Loucy (cell line): Measurements from ENCODE around the gene VAV2.

ENCODE experiments used
- H2AFZ ChIP-seq: fragments of 200-600 bp; sonication (generic); 2 replicates; pipeline ENCODE4 v1.6.0; 2016; ENCODE audit warnings: antibody characterized with exemption, mild to moderate bottlenecking, low read length, moderate library complexity
- H3F3A ChIP-seq: fragments of 200-600 bp; 2 replicates; pipeline ENCODE4 v1.6.0; 2016; ENCODE audit warnings: antibody characterized with exemption, low read depth, mild to moderate bottlenecking
- H3K27me3 ChIP-seq: fragments of 200-600 bp; sonication (generic); 2 replicates; pipeline ENCODE4 v1.6.1; 2014; ENCODE audit warnings: low read length, mild to moderate bottlenecking; ENCODE audit not compliant: insufficient read depth, poor library complexity, severe bottlenecking
- H3K36me3 ChIP-seq: fragments of 200-600 bp; sonication (generic); 2 replicates; pipeline ENCODE4 v1.6.1; 2016; ENCODE audit warnings: low read length; ENCODE audit not compliant: insufficient read depth
- H3K4me1 ChIP-seq: fragments of 200-600 bp; sonication (generic); 2 replicates; pipeline ENCODE4 v1.5.1; 2014; ENCODE audit warnings: low read length, mild to moderate bottlenecking; ENCODE audit not compliant: insufficient read depth, poor library complexity, severe bottlenecking
- H3K4me2 ChIP-seq: fragments of 200-600 bp; sonication (generic); 2 replicates; pipeline ENCODE4 v1.6.0; 2014; ENCODE audit warnings: antibody characterized with exemption, low read length, low read depth, mild to moderate bottlenecking; ENCODE audit not compliant: poor library complexity, severe bottlenecking
- H3K4me3 ChIP-seq: fragments of 200-600 bp; sonication (generic); 2 replicates; pipeline ENCODE4 v1.5.1; 2014; ENCODE audit warnings: low read length, mild to moderate bottlenecking, mixed read lengths; ENCODE audit not compliant: poor library complexity, severe bottlenecking
- H3K79me2 ChIP-seq: fragments of 200-600 bp; sonication (generic); 2 replicates; pipeline ENCODE4 v1.6.1; 2014; ENCODE audit warnings: low read length; ENCODE audit not compliant: insufficient read depth
- H3K9ac ChIP-seq: fragments of 200-600 bp; sonication (generic); 2 replicates; pipeline ENCODE4 v1.6.0; 2014; ENCODE audit warnings: mild to moderate bottlenecking, low read depth, low read length, moderate library complexity; ENCODE audit not compliant: poor library complexity, severe bottlenecking
- H3K9me2 ChIP-seq: fragments of 200-600 bp; sonication (generic); replicated peaks from 2 replicates; pipeline ENCODE4 v1.6.1; 2016; ENCODE audit warnings: low read depth, low read length, mixed read lengths
- H3K9me3 ChIP-seq: fragments of 200-600 bp; sonication (generic); 2 replicates; pipeline ENCODE4 v1.6.1; 2014; ENCODE audit warnings: mild to moderate bottlenecking, antibody characterized with exemption, low read length, low read depth; ENCODE audit not compliant: insufficient read depth
- H4K20me1 ChIP-seq: fragments of 200-600 bp; sonication (generic); 2 replicates; pipeline ENCODE4 v1.6.0; 2014; ENCODE audit warnings: antibody characterized with exemption, low read length, mild to moderate bottlenecking; ENCODE audit not compliant: insufficient read depth, poor library complexity, severe bottlenecking
- EZH2phosphoT487 ChIP-seq: fragments of 200-600 bp; IDR thresholded peaks from 2 replicates; pipeline ENCODE4 v1.6.1; 2018; ENCODE audit warnings: antibody characterized with exemption, mild to moderate bottlenecking, moderate library complexity, borderline replicate concordance
- TF ChIP-seq, protein P1 (sequence below): fragments of 200-600 bp; sonication (generic); conservative IDR thresholded peaks from 2 replicates; pipeline ENCODE4 v1.5.1; 2014; ENCODE audit warnings: mild to moderate bottlenecking, antibody characterized with exemption, low read length

Gene VAV2

DNA sequence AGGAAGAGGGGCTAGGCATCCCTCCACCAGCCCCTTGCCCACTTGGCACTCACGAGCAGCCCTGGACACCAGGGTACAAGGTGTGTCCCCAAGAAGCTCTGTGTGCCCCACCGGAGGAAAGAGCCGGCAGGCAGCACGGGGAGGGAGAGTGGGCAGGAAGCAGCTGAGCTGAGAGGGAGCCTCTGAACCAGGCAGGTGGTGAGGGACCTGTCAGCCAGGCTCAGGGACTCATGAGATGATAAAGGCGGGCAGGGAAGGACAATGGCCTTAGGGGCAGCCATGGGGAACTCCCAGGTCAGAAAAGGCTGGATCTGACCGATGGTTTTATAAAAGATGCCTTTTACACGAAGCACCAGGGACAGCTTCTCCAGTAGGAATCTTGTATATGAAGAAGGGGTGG, 112.0 kb downstream of the VAV2 start:
- H3K9me3 ChIP-seq = no peaks in the 10 kb centered on the region
- peaks cover 11% of the 10 kb centered on the region; the same call in 1 of the 2 replicates for H3K79me2 ChIP-seq
- H4K20me1 ChIP-seq = peaks cover 2% of the 10 kb centered on the region
- no peaks in the 10 kb centered on the region for H3K4me1 ChIP-seq
- H3F3A ChIP-seq = no peaks in the 10 kb centered on the region
- no peaks in the 10 kb centered on the region for H3K9me2 ChIP-seq
- H3K4me3 ChIP-seq = no peak overlapping the region
- H3K4me2 ChIP-seq = no peak overlapping the region
- H3K27me3 ChIP-seq = no peaks in the 10 kb centered on the region
- no peaks in the 10 kb centered on the region for H3K36me3 ChIP-seq
- no peak overlapping the region for H3K9ac ChIP-seq
- no peak for TF ChIP-seq EZH2phosphoT487
- TF ChIP-seq, protein P1, sequence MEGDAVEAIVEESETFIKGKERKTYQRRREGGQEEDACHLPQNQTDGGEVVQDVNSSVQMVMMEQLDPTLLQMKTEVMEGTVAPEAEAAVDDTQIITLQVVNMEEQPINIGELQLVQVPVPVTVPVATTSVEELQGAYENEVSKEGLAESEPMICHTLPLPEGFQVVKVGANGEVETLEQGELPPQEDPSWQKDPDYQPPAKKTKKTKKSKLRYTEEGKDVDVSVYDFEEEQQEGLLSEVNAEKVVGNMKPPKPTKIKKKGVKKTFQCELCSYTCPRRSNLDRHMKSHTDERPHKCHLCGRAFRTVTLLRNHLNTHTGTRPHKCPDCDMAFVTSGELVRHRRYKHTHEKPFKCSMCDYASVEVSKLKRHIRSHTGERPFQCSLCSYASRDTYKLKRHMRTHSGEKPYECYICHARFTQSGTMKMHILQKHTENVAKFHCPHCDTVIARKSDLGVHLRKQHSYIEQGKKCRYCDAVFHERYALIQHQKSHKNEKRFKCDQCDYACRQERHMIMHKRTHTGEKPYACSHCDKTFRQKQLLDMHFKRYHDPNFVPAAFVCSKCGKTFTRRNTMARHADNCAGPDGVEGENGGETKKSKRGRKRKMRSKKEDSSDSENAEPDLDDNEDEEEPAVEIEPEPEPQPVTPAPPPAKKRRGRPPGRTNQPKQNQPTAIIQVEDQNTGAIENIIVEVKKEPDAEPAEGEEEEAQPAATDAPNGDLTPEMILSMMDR = no peak
- H2AFZ ChIP-seq = no peak overlapping the region

DNA sequence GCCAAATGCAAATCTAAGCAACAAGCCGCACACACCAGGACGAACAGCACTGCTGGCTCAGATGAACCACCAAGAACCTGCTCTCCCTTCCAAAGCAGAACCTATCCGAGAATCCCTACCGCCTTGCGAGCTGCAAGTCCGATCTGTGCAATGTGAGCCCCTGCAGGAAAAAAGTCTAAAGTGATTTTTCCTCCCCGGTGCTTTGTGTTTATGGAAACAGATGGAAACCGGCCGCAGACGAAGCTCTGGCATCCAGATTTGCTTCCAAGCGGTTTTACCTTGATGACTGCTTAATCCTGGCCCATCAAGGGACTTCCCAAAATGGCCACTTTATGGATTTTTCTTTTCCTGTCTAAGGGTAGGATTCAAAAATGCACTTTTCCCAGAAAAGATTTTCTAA, 112.5 kb downstream of the VAV2 start:
- H3K4me1 ChIP-seq = no peaks in the 10 kb centered on the region
- H3K9me2 ChIP-seq = no peaks in the 10 kb centered on the region
- H3K27me3 ChIP-seq = no peaks in the 10 kb centered on the region
- no peaks in the 10 kb centered on the region for H3F3A ChIP-seq
- no peaks in the 10 kb centered on the region for H3K36me3 ChIP-seq
- H3K4me2 ChIP-seq = no peak overlapping the region
- TF ChIP-seq EZH2phosphoT487 = no peak
- TF ChIP-seq, protein P1 = no peak
- H3K4me3 ChIP-seq = no peak overlapping the region
- H3K9ac ChIP-seq = no peak overlapping the region
- H2AFZ ChIP-seq = no peak overlapping the region
- peaks cover 2% of the 10 kb centered on the region for H4K20me1 ChIP-seq
- H3K79me2 ChIP-seq = peaks cover 11% of the 10 kb centered on the region; the same call in 1 of the 2 replicates
- no peaks in the 10 kb centered on the region for H3K9me3 ChIP-seq

DNA sequence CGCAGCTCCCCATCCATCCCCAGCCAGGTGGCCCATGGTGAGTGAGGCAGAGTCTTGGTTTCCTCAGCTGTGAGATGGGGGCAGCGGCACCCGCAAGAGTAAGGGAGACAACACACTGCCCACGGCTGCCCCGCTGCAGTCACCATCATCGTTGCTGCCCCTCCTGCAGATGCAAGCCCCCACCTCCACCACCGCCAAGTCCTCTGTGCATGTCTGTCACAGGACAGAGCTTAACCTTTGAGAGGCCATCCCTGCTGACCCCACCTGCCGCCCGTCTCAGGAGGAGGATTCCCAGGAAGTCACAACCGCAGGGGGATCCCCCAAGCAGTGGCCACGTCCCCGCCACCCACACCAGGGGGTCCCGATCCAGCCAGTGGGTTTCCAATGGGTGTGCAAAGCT, 113.7 kb downstream of the VAV2 start:
- H3F3A ChIP-seq = no peaks in the 10 kb centered on the region
- H3K4me3 ChIP-seq = no peak overlapping the region
- H3K9ac ChIP-seq = no peak overlapping the region
- H3K79me2 ChIP-seq = peaks cover 18% of the 10 kb centered on the region; the same call in 1 of the 2 replicates
- TF ChIP-seq, protein P1 = no peak
- no peak for TF ChIP-seq EZH2phosphoT487
- no peaks in the 10 kb centered on the region for H3K27me3 ChIP-seq
- H3K4me2 ChIP-seq = no peak overlapping the region
- H3K9me2 ChIP-seq = no peaks in the 10 kb centered on the region
- H4K20me1 ChIP-seq = peaks cover 2% of the 10 kb centered on the region
- H2AFZ ChIP-seq = no peak overlapping the region
- H3K36me3 ChIP-seq = no peaks in the 10 kb centered on the region
- no peaks in the 10 kb centered on the region for H3K9me3 ChIP-seq
- peaks cover 2% of the 10 kb centered on the region for H3K4me1 ChIP-seq
